Vagina (tissue), 2 donors: ENCODE measurements around the gene MICALL1.

ENCODE experiments used
- CTCF ChIP-seq, 3 experiments: fragments of 450-650 bp in 2 of 3; fragments of 200-600 bp in 1 of 3; sonication (generic) in 1 of 3; IDR thresholded peaks; one replicate each; pipeline ENCODE4 v1.5.1; 2017 to 2019; ENCODE audit warnings: antibody characterized with exemption in 3 of 3, mild to moderate bottlenecking in 2 of 3, moderate library complexity in 2 of 3
- POLR2AphosphoS5 ChIP-seq, 2 donors: sonication (generic); formaldehyde crosslinking; IDR thresholded peaks; one replicate each; pipeline ENCODE4 v1.9.0; 2017; ENCODE audit warnings: antibody characterized with exemption in 2 of 2, mild to moderate bottlenecking in 2 of 2, low read depth in 1 of 2; ENCODE audit not compliant: insufficient read depth in 1 of 2

- TF ChIP-seq CTCF (IDR thresholded peaks at IDR 0.05) (no peak), POLR2AphosphoS5 (IDR thresholded peaks at IDR 0.05; ENCODE audit: insufficient read depth in 1 of 2, low read depth in 1 of 2) (no peak)
Observed at GRCh38 chr22:37893583-37893983, 12.5 kb upstream of the MICALL1 start.
